DMS79 treated with DMSO at 0.1 percent for 48 hours (cell line): Measurements from ENCODE around the gene E2F1.

Experiments
- DNase-seq: peaks from one replicate; lab custom pipeline; 2025; lab: John Stamatoyannopoulos, UW

E2F1 gene

DNA sequence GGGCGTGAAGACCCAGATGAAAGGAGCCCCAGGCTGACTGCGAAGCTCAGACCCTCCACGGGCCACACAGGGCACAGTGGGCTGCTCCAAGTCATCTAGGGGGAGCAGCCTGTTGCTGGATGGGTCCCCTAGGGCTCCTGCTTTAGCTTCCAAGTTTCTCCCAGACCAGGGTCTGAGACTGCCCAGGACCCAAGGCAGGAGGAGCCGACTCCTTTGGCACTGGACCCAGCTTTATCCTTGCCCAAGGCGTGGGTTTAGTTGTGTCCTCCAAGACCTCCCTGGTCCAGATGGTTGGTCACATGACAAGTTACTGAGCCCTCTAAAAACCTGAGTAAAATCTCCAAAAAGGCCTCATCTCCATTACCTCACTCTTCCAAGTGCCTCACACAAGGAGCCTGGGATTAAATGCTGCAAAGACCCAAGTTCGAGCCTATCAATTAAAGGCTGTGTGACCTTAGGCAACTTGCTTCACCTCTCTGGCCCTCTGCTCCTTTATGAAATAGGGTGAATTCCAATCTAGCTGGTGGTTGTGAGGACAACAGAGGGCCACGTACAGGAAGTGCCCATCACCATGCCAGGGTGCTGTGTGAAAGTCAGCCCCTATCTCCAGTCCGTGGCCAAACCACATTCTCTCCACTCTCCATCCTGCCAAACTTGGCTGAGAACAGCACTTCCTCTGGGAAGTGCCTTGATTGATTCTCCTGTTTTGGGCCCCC lies 14.5 kb downstream of the E2F1 start:
- DNase-seq, result no peak

DNA sequence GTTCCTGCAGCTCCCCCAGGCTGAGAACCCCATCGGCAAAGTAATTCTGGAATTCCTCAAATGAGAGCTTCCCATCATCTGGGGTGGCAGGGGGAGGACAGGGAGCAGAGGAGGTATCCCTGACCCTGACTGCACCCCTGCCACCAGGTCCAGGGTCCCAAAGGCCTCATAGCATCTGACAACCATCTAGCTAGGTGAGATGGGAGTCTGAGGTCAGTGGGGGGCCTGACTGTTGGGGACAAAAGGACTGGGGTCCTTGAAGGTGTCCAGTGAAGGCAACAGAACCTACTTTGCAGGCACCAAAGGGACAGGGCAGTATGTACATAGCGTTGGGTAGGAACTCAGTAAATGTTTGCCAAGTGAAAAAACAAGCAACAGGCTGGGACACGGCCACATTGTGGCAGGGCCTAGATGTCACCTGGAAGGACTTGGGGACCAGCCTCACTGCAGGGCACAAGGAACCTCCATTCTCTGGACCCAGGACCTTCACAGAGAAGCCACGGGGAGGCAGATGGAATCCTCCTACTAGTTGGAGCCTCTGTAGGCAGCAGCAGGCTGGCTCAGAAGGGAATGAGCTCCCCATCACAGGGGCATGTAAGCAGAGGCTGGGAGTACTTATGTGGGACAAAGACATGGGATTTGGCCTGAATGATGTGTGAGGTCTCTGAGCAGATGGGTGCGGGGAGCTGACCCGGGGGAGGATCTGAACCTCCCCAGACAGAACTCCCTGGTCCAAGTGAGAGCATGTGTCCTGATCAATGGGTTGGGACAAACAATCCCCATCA lies 15.3 kb downstream of the E2F1 start:
- no peak for DNase-seq

- DNase-seq, result no peak
These were observed 16.1 kb downstream of the E2F1 start for GRCh38 chr20:33669873-33670640.

DNA sequence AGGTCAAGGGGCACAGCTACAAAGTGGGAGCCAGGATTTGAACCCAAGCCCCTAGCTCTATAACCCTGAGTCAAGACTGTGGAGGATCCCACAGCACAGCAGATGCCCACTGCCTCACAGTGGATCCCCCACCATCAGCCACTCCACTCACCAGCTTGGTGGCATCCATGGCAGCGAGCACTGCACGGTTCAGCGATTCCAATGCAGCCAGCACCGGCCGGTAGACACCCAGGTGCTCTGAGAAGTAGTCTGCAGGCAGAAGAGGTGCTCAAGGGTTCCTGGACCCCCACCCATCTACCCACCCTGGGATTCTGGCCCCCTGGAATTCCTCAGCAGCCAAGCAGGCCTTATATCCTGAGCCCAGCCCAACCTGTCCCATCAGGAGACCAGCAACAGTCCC lies 17.0 kb downstream of the E2F1 start:
- DNase-seq, result no peak

DNA sequence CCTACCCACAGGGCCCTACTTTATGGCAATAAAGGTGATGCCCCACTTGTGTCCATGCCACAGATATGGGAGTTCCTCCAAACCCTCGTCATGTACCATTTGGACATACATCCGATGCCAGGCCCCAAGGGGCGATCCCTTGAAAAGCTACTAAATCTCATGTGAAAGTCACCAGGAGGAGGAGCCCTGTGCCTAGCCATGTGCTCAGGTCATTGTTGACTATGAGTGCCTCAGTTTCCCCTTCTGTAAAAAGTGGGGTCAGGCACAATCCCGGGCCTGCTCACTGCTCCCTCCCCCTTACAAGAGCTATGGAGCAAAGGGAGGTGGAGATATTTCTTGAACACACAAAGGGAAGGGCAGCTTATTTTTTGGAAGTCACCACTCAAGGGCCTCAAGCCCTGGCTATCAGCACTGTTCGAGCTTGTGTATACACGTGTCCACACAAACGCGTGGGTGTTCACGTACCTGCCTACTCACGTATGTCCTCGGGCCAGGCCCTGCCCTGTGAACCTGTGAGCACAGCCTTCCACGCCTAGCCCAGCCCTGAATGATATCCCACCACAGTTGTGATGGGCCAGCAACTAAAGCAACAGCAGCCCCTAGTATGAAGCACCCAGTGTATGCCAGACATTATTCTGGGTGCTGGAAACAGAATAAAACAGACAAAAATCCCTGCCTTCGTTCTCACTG lies 17.6 kb downstream of the E2F1 start:
- DNase-seq, result no peak

DNA sequence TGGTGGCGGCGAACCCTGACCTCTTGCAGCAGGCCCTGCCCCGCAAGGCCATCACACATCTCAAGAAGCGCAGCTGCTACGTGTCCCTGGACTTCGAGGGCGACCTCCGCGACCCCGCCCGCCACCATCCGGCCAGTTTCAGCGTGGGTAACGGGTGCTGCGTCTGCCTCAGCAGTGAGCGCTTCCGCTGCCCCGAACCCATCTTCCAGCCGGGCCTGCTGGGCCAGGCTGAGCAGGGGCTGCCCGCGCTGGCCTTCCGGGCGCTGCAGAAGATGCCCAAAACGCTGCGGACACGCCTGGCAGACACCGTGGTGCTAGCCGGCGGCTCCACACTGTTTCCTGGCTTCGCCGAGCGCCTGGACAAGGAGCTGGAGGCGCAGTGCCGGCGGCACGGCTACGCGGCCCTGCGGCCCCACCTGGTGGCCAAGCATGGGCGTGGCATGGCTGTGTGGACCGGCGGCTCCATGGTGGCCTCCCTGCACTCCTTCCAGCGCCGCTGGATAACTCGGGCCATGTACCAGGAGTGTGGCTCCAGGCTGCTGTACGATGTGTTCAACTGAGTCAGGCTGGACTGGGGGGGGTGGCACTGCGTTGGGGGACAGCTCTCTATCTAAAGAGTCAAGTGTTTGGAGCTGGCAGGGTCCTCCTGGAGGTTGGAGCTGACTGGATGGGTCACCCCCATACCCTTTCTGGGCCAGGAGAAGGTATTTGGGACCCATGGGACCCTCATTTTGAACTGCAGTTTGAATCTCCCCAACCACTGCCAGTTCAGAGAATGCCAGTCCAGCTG lies 18.3 kb downstream of the E2F1 start:
- DNase-seq, result peak; percentile 54

- DNase-seq, result no peak
These were observed 18.9 kb downstream of the E2F1 start for GRCh38 chr20:33667245-33667675.

GRCh38 chr20:33666293-33667244 lies 19.6 kb downstream of the E2F1 start, which contains the start of gene ACTL10:
Gene ACTL10 (plus strand): TSS chr20:33666943. CDS start chr20:33667498, 555 bp downstream.
- peak; percentile 94 for DNase-seq

DNA sequence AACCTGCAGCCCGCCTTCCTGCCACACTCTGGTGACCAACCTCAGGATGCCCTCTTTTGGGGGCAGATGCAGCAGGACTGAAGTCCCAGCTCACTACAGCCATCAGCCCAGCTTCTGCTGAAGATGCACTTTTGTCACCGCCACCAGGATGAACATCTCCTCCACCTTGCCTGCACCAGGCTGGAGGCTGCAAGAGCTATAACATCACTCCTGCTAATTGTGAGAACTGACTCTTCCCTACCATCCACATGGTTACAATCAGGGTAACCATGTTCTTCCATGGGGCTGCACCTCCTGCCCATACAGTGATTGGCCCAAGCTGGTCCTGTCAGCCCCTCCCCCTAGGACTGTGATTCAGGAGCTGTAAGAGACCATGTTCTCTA lies 21.4 kb downstream of the E2F1 start:
- DNase-seq, result no peak

DNA sequence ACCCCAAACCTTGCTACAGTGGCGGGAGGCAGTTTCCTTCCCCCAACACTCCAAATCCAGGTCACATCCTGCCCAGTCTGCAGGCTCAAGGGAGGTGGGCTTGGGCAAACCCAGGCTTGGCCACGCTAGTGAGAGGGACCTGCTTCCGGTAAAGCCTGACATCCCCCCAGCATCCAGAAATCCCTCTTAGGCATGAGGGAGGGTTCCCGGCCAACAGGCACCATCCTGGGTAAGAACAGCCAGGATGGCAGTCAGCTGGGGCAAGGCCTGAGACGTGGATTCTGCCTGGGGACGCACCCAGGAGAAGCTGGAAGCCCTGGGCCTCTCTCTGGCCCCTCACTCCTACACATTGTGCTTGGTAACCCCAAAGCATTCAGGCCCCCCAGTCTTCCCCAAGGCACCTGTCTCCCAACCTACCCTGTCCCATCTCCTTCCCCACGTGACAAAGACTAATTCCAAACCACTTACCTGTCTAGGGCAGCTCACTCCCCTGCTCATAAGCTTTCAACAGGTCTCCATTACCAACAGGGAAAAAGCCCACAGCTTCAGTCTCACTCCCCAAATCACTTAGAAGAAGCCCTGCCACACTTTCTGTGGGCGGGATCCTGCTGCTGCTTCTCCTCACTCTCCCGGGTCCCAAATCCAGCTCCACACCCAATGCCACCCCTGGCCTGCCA lies 22.0 kb downstream of the E2F1 start:
- DNase-seq, result no peak

- peak; percentile 43 for DNase-seq
These were observed 22.8 kb downstream of the E2F1 start for GRCh38 chr20:33663161-33664084.

DNA sequence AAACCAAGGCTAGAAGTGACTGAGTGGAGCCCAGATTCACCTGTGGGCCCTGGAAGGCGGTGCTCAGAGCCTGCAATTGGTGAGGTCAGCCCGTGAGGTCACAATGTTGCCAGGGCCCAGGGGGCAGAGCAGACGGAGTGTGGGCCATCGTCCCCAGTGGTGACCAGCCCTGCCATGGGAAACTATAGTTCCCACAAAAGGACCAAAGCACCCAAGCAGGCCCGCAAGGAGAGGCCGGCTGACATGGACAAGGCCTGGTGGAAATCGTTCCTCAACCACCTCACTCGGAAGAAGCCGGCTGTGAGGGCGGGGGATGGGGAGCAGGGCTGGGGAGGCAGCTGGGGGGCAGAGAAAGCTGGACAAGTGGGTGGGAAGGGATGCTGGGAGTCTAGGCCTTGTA lies 24.0 kb downstream of the E2F1 start, which contains the start of gene C20orf144:
TSS of gene C20orf144 (plus strand) at position 156 of the 400 bp plus-strand sequence. CDS start at position 175, 19 bp downstream.
- DNase-seq, result no peak

GRCh38 chr20:33660685-33661058 lies 25.5 kb downstream of the E2F1 start:
- DNase-seq, result no peak

- DNase-seq, result no peak
These were observed 26.0 kb downstream of the E2F1 start for GRCh38 chr20:33660035-33660684.

DNA sequence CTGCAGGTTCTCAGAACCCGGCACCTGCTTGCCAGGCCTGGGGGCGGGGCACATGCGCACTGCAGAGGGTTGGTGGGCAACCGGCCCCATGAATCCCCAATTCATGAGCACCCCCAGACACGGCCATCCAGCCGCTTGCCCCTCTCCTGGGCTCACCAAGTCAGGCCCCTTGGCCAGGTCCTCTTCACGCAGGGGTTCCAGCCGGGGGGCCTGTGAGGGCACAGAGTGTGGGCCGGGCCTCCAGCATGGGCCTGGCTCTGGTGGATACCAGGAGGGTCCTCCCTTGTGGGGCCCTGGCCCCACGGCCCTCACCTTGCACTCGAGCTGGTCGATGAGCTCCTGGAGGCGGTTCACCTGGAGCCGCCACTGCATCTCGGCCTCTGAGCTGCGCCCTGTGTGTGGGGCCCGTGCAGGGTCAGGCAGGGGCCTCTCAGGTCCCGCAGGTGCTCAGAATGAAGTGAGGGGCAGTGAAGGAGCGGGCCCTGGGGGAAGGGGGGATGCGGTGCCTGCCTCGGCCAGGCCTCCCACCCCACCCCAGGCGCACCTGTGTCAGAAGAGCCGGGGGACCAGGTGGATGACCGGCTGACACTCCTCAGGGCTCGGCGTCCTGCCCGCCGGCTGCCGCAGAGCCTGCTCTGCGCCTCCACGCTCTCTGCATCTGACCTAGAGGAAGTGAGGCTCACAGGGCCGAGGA lies 26.7 kb downstream of the E2F1 start:
- DNase-seq, result no peak

GRCh38 chr20:33658929-33659328 lies 27.3 kb downstream of the E2F1 start:
- no peak for DNase-seq

DNA sequence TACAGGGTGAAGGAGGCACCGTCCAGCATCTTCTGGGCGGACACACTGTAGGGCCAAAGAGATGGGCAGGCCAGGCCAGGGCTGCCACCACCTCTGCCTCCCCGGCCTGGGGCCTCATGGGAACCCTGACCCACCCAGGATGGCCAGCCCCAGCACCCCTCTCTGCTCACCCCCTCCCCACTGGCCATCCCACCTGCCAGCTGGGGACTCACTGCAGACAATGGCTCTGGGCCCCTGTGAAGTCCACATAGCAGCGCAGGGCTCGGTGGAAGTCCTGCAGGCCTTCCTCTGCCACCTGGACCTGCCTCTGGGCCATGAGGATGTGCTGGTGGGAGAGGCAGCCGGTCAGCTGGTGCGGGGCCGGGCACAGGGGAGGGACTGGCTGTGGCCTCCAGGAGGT lies 27.7 kb downstream of the E2F1 start:
- DNase-seq, result no peak
